ENCODE measurements around the gene FKBP7. TPM values are rescaled to one million over a fixed set of nuclear protein-coding genes. Genes with fewer than 3 reads are reported as not detected.

FKBP7 gene
- total RNA-seq, 1 experiment from 2014 or later, result 4.8 TPM

GRCh38 chr2:178517496-178517895 lies 39.1 kb upstream of the FKBP7 start:
- Histone ChIP-seq H2BK20ac (ENCODE audit: low read depth, low read length, poor library complexity, severe bottlenecking) (no peak overlapping the region), H3K79me1 (ENCODE audit: insufficient read depth, low read depth, low read length, poor library complexity, severe bottlenecking) (no peaks in the 10 kb centered on the region), H3K23ac (ENCODE audit: insufficient read length, low read depth, low read length) (no peak overlapping the region), H4K91ac (ENCODE audit: insufficient read length, low read depth, low read length) (no peak overlapping the region), H3K14ac (ENCODE audit: insufficient read depth, low read length) (no peak overlapping the region), H2BK5ac (ENCODE audit: insufficient read length, low read length) (no peak overlapping the region), H2AFZ (ENCODE audit: low read length) (no peak overlapping the region), H3K56ac (ENCODE audit: insufficient read length, low read depth, low read length) (no peak overlapping the region), H2AK5ac (ENCODE audit: insufficient read length, low read length) (no peak overlapping the region), H2BK120ac (ENCODE audit: low read depth, low read length, poor library complexity, severe bottlenecking) (no peak overlapping the region), H3K27me3 (ENCODE audit: insufficient read depth, low read length) (no peaks in the 10 kb centered on the region), H3K4me2 (ENCODE audit: insufficient read depth, insufficient read length, low read length) (no peak overlapping the region), H3T11ph (ENCODE audit: low read length) (no peak overlapping the region), H4K20me1 (ENCODE audit: control insufficient read depth, insufficient read depth, insufficient read length) (no peaks in the 10 kb centered on the region), H3K9me3 (ENCODE audit: control insufficient read depth, low read depth, low read length) (no peaks in the 10 kb centered on the region), H2BK15ac (ENCODE audit: low read depth, low read length) (no peak overlapping the region), H2BK12ac (ENCODE audit: insufficient read length, low read depth, low read length) (no peak overlapping the region), H3K23me2 (ENCODE audit: insufficient read length, low read depth, low read length, poor library complexity, severe bottlenecking) (no peaks in the 10 kb centered on the region), H4K8ac (replicated peaks; ENCODE audit: insufficient read length, low read depth, low read length) (no peak overlapping the region), H4K5ac (ENCODE audit: insufficient read length, low read depth, low read length) (no peak overlapping the region), H3K27ac (ENCODE audit: insufficient read length, low read depth, low read length) (no peak overlapping the region), H3K4ac (ENCODE audit: low read depth, low read length) (no peak overlapping the region), H3K4me1 (ENCODE audit: insufficient read depth, low read length) (no peaks in the 10 kb centered on the region), H3K18ac (ENCODE audit: insufficient read length, low read depth, low read length) (no peak overlapping the region), H3K9ac (ENCODE audit: extremely low read depth, insufficient read length, low read length) (no peak overlapping the region), H3K79me2 (ENCODE audit: insufficient read depth, low read length) (no peaks in the 10 kb centered on the region)
- no peaks in the 10 kb centered on the region for H3K27me3 Mint-ChIP-seq (ENCODE audit: low read depth)
- H3K9me3 Mint-ChIP-seq, result no peaks in the 10 kb centered on the region
- DNase-seq, result no peak
- TF ChIP-seq CTCF (conservative IDR thresholded peaks at IDR 0.05), result no peak
- peaks cover 0 to under 1% of the 10 kb centered on the region in 2 experiments; a peak in 1 of 4 replicates for H3K4me1 Mint-ChIP-seq
- H3K4me3 Mint-ChIP-seq, result no peak overlapping the region
- no peak overlapping the region for H3K27ac Mint-ChIP-seq
- no CpG with 5 or more reads among the region's 1 CpG for WGBS (ENCODE audit: extremely low coverage, insufficient read length, low lambda C conversion rate)
- H3K36me3 Mint-ChIP-seq (ENCODE audit: insufficient read depth in 1 of 3, low read depth in 3 of 3), result peaks cover 0 to 6% (median 0%) of the 10 kb centered on the region in 3 experiments; a peak in 3 of 7 replicates
